Measurements from ENCODE around the gene RND3.

- TF ChIP-seq TARDBP (CRISPR knock-in tag; IDR thresholded peaks at IDR 0.05) (no peak), CTCF (CRISPR knock-in tag; IDR thresholded peaks at IDR 0.05) (no peak), ZHX1 (CRISPR knock-in tag; IDR thresholded peaks at IDR 0.05; ENCODE audit: low read depth) (no peak), MAX (IDR thresholded peaks at IDR 0.05) (no peak), THAP7 (CRISPR knock-in tag; IDR thresholded peaks at IDR 0.05) (no peak), EZH2 (conservative IDR thresholded peaks at IDR 0.05; ENCODE audit: low read depth, low read length) (no peak), SP1 (IDR thresholded peaks at IDR 0.05) (no peak), SP1 (CRISPR knock-in tag; IDR thresholded peaks at IDR 0.05) (no peak), GFI1 (CRISPR knock-in tag; IDR thresholded peaks at IDR 0.05; ENCODE audit: borderline replicate concordance) (no peak), ZNF503 (CRISPR knock-in tag; IDR thresholded peaks at IDR 0.05) (no peak)
Measured at GRCh38 chr2:150431561-150432311, 55.7 kb downstream of the RND3 start.

All from HepG2 (cell line).